ENCODE measurements around the gene PC.

The PC gene

DNA sequence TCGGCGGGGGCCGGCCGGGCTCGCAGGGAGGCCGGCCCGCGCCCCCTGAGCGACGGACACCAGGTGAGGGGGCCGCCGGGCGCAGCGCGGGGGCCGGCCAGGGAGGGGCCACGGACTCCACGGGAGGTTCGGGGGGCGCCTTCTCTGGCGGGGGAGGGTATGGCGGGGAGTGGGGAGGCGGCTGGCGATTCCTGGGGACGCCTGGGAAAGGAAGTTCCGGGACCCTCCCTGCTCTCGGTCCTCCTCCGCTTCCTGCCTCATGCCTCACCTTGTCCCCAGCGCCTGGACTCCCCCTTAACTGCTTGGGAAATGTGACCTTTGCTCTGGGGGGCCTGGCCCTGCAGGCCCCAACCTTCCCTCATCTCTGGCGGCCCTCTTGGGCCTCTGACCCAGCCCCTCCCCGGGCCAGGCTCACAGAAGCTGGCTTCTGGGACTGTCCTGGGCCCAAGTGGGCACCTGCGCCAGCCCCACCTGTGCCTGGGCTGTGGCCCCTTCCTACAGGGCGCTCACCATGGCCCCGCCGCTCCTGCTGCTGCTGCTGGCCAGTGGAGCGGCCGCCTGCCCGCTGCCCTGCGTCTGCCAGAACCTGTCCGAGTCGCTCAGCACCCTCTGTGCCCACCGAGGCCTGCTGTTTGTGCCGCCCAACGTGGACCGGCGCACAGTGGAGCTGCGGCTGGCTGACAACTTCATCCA lies 100.8 kb downstream of the PC start:
- no peak for DNase-seq (ENCODE audit: low read depth in 1 of 2, low spot score in 1 of 2)

GRCh38 chr11:66856496-66857233 lies 101.5 kb downstream of the PC start, which contains the start of gene LRFN4:
TSS of gene LRFN4 (plus strand) at chr11:66857064. CDS start at chr11:66857745, 681 bp downstream.
- no peak for DNase-seq (ENCODE audit: low read depth in 1 of 2, low spot score in 1 of 2)

DNA sequence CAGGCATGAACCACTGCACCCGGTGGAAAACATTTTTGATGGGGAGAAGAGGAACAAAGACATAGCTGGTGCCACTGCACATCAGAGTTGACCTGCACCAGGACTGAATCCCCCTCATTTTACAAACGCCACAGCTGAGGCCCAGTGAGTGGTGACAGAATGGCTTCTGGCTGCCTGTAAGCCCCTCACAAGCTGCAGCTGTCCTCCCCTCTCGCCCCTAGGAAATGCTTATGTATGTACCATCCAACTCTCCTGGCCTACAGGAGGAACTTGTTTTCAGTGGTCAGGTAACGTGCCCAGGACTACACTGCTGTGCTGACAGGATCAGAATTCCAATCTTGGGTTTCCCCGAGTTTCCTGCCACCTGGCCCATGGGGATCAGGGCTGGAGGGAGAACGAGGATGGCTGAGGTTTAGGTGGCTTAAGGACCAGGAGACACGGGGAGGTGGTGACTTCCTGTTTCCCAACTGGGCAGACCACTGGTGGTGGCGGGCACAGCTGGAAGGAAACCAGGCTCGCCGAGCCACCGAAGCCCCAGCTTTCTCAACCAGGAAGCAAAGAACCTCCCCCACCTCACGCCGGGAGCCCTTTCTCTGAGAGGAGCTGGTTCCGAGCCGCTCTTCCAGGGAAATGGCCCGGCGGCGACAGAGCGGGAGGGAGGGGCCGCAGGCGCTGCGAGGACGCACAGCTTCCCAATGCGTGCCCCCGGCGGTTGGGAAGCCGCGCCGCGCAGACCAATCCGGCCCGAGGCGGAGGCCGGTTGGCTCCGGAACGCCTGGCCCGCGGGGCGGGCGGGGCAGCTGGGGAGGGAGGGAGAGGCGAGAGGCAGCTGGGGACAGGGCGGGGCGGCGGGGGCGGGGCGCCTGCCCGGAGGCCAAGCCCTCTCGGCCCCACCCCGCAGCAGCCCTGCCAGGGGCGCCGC lies 102.3 kb downstream of the PC start:
- peak; percentile 52 to 70 for DNase-seq (ENCODE audit: low read depth in 1 of 2, low spot score in 1 of 2)

- no peak for DNase-seq (ENCODE audit: low read depth in 1 of 2, low spot score in 1 of 2)
Measured at GRCh38 chr11:66854729-66855211, 103.4 kb downstream of the PC start.

DNA sequence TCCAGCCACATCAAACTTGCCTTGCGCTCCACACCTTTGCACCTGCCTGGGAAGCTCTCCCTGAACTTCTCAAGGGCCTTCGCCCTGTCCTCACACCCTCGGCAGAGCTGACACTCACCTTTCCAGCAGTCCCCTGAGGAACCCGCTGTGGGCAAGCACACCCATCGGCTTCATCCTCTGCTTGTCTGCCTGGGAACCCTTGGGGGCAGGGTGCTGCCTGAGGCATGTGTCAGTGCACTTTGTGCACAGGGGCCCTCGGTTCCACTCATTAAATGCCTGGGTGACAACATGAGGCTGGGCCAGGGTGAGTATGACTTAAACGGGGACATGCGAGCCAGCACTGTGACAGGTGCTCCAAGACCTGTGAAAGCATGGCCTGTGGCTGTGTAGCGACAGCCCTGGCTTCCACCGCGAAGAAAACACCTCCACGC lies 103.9 kb downstream of the PC start:
- DNase-seq (ENCODE audit: low read depth in 1 of 2, low spot score in 1 of 2), result no peak

DNA sequence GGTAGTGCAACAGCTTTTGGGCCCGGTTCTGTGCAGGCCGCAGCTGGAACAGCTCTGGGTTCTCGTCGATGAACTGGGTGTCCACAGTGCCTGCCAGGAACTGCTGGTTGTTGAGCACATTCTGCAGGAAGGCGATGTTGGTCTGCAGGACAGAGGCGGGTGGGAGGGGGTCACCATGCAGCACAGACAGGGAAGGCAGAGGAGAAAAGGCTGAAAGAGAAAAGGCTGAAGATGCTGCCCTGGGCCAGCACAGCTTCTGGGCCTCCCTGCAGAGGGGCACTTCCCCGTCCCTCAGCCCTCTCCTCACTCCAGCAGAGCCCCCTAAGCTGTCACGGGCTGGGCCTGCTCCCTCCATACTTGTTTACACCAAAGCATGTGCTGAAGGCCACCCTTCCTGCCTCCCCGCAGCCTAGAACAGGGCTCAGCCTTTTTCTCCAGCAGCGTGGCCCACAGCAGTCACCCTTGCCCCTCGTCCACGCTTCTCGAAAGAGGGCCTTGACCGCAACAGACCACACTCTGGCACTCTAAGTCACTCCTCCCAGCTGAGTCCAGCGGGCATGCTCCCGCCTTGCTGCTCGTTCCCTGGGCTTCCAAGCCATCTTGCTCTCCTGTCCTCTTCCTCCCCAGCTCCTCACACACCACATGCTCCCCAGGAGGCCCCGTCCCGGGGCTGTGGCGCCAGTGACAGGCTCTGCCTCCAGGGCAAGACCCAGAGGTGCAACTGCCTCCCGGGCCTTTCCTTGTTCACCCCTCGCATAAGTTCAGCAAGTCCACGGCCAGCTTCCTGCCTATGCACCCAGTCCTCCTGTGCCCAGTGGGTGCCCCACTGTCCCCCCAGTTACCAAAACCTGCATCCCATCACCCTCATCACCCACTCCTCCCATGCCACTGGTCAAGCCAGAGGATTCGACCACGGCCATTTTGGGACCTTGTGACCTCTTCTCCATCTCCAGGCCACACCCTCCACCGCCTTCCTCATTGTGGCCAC lies 104.6 kb downstream of the PC start:
- no peak for DNase-seq (ENCODE audit: low read depth in 1 of 2, low spot score in 1 of 2)

GRCh38 chr11:66852466-66853241 lies 105.5 kb downstream of the PC start:
- no peak for DNase-seq (ENCODE audit: low read depth in 1 of 2, low spot score in 1 of 2)

GRCh38 chr11:66851698-66852465 lies 106.3 kb downstream of the PC start:
- DNase-seq (ENCODE audit: low read depth in 1 of 2, low spot score in 1 of 2), result no peak

- DNase-seq (ENCODE audit: low read depth in 1 of 2, low spot score in 1 of 2), result no peak
Measured at GRCh38 chr11:66851239-66851596, 107.0 kb downstream of the PC start.

GRCh38 chr11:66850588-66851238 lies 107.5 kb downstream of the PC start:
- no peak for DNase-seq (ENCODE audit: low read depth in 1 of 2, low spot score in 1 of 2)

DNA sequence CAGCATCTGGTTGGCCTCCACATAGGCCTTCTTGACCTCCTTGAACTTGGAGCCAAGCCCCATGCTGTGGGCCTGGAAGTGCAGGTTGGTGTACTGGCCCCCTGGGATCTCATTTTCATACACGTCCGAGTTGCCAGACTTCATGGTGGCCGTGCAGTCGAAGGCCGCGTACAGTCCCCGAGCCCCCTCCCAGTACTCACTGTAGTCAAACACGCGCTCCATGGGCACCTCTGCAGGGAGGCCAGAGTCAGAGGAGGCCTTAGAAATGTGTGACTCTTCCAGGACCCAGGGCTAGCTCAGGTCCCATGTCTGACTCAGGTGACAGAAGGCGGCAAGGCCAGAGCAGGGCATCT lies 108.0 kb downstream of the PC start:
- DNase-seq (ENCODE audit: low read depth in 1 of 2, low spot score in 1 of 2), result no peak

DNA sequence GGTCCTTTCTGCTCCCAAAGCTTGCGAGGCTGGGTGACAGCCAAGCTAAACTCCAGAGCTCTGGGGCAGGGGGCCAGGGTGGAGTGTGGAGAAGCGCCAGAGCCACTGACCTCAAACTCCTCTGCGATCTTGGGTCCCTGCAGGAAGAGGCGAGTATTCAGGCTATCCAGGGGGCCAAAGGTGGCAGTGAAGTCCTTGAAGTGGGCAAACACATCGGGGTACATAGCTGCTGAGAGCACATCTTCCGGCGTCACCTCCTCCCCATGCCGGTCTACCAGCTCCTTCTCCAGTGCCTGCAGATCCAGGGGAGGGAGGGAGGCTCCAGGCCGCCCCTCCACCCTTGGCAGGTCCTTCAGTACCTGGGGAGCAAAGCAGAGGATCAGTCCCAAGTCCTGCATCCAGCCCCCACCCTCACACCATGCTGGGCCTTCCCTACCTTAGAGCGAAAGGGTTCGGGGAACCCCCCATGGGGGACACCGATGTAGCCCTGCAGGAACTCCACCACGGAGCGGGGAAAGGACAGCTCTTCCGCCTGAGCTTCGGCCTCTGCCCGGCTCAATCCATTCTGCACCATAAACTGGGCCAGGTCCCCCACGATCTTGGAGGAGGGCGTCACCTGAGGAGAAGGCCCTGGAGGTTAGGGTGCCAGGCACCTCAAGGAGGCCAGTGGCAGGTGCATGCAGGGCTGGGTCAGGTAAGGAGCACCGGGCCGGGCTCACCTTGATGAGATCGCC lies 108.5 kb downstream of the PC start:
- no peak for DNase-seq (ENCODE audit: low read depth in 1 of 2, low spot score in 1 of 2)

DNA sequence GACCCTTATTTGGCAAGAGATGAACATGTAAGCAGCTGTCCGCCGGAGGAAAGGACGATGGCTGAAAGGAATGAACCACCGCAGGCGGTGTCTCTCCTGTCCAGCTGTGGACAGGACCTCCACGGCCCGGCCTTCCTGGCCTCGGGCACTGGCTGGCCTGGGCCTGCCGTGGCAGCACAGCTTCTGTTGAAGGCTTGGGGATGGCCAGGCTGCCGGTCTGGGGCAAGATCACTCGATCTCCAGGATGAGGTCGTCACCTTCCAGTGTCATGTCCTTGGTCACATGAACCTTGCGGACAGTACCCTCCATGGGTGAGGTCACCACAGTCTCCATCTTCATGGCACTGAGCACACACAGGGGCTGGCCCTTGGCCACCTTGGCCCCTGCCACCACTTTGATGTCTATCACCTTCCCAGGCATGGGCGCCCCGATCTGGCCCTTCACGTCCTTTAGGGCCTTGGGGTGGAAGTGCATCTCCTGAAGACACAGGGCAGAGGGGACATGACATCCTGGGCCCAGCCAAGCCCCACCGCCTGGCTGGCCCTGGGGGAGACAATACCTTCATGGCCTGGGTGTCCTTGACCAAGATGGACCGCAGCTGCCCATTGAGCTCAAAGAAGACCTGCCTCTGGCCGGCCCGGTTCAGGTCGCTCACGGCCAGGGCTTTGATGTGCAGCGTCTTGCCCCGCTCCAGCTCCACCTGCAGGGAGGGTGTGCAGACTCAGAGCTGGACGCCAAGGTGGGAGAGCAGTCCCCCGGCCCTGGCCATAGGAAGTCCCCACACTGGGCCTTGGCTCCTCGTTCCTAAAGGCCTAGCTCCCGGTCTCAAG lies 109.3 kb downstream of the PC start:
- DNase-seq (ENCODE audit: low read depth in 1 of 2, low spot score in 1 of 2), result no peak

DNA sequence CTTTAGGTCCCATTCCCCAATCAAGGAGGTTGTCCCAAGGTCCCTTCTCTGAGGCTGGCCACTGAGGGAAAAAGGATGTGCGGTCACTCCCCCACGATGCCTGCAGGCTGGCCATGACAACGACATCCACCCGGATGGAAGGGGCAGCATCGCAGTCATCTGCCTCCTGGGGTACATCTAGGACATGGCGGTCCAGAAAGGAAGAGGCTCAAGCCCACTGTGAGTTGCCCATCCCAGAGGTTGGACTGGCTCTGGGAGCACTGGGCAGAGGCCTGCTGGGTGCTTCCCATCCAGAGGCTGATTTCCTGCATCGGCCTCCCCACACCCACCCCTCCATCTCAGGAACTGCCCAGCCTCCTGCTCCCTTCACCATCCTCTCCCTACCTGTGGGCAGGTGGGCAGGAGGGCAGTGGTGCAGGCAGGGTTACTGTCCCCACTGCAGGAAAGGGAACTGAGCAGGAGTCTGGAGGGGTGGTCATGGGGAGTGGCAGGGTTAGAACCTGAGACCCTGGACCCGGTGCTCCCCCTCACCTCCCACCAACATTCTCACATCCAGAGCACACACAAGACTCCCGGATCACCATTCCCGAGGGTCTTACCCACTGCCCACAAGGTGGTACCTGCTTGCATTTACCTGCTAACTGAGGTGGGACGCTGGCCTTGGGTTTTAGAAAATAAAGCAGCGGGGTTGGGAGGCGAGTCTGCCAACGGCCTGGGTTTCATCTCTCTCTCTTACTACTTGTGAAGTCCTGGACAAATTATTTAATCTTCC lies 110.5 kb downstream of the PC start:
- no peak for DNase-seq (ENCODE audit: low read depth in 1 of 2, low spot score in 1 of 2)

- no peak for DNase-seq (ENCODE audit: low read depth in 1 of 2, low spot score in 1 of 2)
Measured at GRCh38 chr11:66846671-66847091, 111.5 kb downstream of the PC start.

DNA sequence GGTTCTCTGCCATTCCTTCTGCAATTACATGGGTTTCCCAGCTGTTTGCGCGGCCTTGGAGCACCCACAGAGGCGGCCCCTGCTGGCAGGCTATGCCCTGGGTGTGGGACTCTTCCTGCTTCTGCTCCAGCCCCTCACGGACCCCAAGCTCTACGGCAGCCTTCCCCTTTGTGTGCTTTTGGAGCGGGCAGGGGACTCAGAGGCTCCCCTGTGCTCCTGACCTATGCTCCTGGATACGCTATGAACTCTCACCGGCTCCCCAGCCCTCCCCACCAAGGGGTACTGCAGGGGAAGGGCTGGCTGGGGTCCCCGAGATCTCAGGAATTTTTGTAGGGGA lies 112.3 kb downstream of the PC start:
- DNase-seq (ENCODE audit: low read depth in 1 of 2, low spot score in 1 of 2), result no peak
